Neural cell (in vitro differentiated cells): ENCODE measurements around the gene DCTN1. TPM values are rescaled to one million over a fixed set of nuclear protein-coding genes. Genes with fewer than 3 reads are reported as not detected.
A peak's percentile ranks its signal among the peaks of the same experiment; 100 is the strongest.

Source experiments
- H2AFZ ChIP-seq: fragments of 200-600, 300-800 bp; sonication (generic), shearing (Covaris generic); 2 replicates; pipeline ENCODE4 v1.6.0; 2014; ENCODE audit warnings: low read depth, mild to moderate bottlenecking, antibody characterized with exemption, low read length, moderate library complexity
- H3F3A ChIP-seq: fragments of 200-600 bp; shearing (Covaris generic); 2 replicates; pipeline ENCODE4 v1.6.1; 2016; ENCODE audit warnings: mild to moderate bottlenecking, moderate library complexity, mixed read lengths, antibody characterized with exemption, low read length; ENCODE audit not compliant: insufficient read depth, poor library complexity, severe bottlenecking
- H3K27ac ChIP-seq: fragments of 200-600, 300-800 bp; sonication (generic), shearing (Covaris generic); 2 replicates; pipeline ENCODE4 v1.5.1; 2014; ENCODE audit warnings: mild to moderate bottlenecking, low read length, moderate library complexity
- H3K27me3 ChIP-seq: fragments of 300-800, 200-600 bp; sonication (generic), shearing (Covaris generic); 2 replicates; pipeline ENCODE4 v1.6.0; 2014; ENCODE audit warnings: mild to moderate bottlenecking, low read depth, low read length, moderate library complexity; ENCODE audit not compliant: insufficient read depth
- H3K36me3 ChIP-seq: fragments of 300-800, 200-600 bp; sonication (generic), shearing (Covaris generic); 2 replicates; pipeline ENCODE4 v1.5.1; 2014; ENCODE audit warnings: mild to moderate bottlenecking, antibody characterized with exemption, low read length, moderate library complexity; ENCODE audit not compliant: insufficient read depth
- H3K4me2 ChIP-seq: fragments of 300-800, 200-600 bp; sonication (generic), shearing (Covaris generic); 2 replicates; pipeline ENCODE4 v1.6.0; 2014; ENCODE audit warnings: mild to moderate bottlenecking, low read length
- H3K4me3 ChIP-seq: fragments of 300-800, 200-600 bp; sonication (generic), shearing (Covaris generic); 2 replicates; pipeline ENCODE4 v1.5.1; 2014; ENCODE audit warnings: mild to moderate bottlenecking, low read length, moderate library complexity
- H3K79me2 ChIP-seq: fragments of 200-600 bp; shearing (Covaris generic); replicated peaks from 2 replicates; pipeline ENCODE4 v1.6.0; 2014; ENCODE audit warnings: mild to moderate bottlenecking, low read length, moderate library complexity; ENCODE audit not compliant: insufficient read depth
- H3K9ac ChIP-seq: fragments of 300-800, 200-600 bp; sonication (generic), shearing (Covaris generic); 2 replicates; pipeline ENCODE4 v1.6.1; 2016; ENCODE audit warnings: mild to moderate bottlenecking, low read length, mixed read lengths
- H3K9me2 ChIP-seq: fragments of 200-600 bp; shearing (Covaris generic); 2 replicates; pipeline ENCODE4 v1.6.1; 2016; ENCODE audit warnings: mild to moderate bottlenecking, low read length, mixed read lengths; ENCODE audit not compliant: insufficient read depth
- H3K9me3 ChIP-seq: fragments of 200-600, 300-800 bp; sonication (generic), shearing (Covaris generic); 2 replicates; pipeline ENCODE4 v1.6.1; 2016; ENCODE audit warnings: mild to moderate bottlenecking, mixed run types, low read length, moderate library complexity, mixed read lengths
- H4K20me1 ChIP-seq: fragments of 200-600 bp; shearing (Covaris generic); 2 replicates; pipeline ENCODE4 v1.6.1; 2016; ENCODE audit warnings: mild to moderate bottlenecking, mixed run types; ENCODE audit not compliant: insufficient read depth
- CTCF ChIP-seq: fragments of 450-650 bp; IDR thresholded peaks from 2 replicates; pipeline ENCODE4 v1.5.1; 2014; ENCODE audit warnings: antibody characterized with exemption, mild to moderate bottlenecking, moderate library complexity; ENCODE audit not compliant: poor library complexity, severe bottlenecking
- EP300 ChIP-seq: fragments of 450-650 bp; conservative IDR thresholded peaks from 2 replicates; pipeline ENCODE4 v1.6.1; 2014; ENCODE audit warnings: antibody characterized with exemption, mild to moderate bottlenecking, moderate library complexity; ENCODE audit not compliant: poor library complexity, severe bottlenecking
- EZH2 ChIP-seq: fragments of 200-600, 300-800 bp; shearing (Covaris generic), sonication (generic); IDR thresholded peaks from 2 replicates; pipeline ENCODE4 v1.6.1; 2014; ENCODE audit warnings: antibody characterized with exemption, low read length, borderline replicate concordance, mild to moderate bottlenecking; ENCODE audit not compliant: insufficient read depth, poor library complexity, severe bottlenecking
- MXI1 ChIP-seq: fragments of 450-650 bp; conservative IDR thresholded peaks from 2 replicates; pipeline ENCODE4 v1.6.1; 2014; ENCODE audit warnings: antibody characterized with exemption, mild to moderate bottlenecking; ENCODE audit not compliant: poor library complexity, severe bottlenecking
- POLR2AphosphoS5 ChIP-seq: IDR thresholded peaks from 2 replicates; pipeline ENCODE4 v1.6.1; 2012
- RAD21 ChIP-seq: fragments of 450-650 bp; conservative IDR thresholded peaks from 2 replicates; pipeline ENCODE4 v1.6.1; 2014; ENCODE audit warnings: antibody characterized with exemption, mild to moderate bottlenecking, moderate library complexity
- REST ChIP-seq: IDR thresholded peaks from 2 replicates; pipeline ENCODE4 v1.6.1; 2012; ENCODE audit warnings: borderline replicate concordance
- SMC3 ChIP-seq: fragments of 450-650 bp; conservative IDR thresholded peaks from 2 replicates; pipeline ENCODE4 v1.6.1; 2014; ENCODE audit warnings: antibody characterized with exemption, mild to moderate bottlenecking, moderate library complexity; ENCODE audit not compliant: poor library complexity
- TAF1 ChIP-seq: IDR thresholded peaks from 2 replicates; pipeline ENCODE4 v1.6.1; 2012; ENCODE audit warnings: low read depth
- polyA plus RNA-seq: library from polyadenylated mRNA; depleted of rRNA; stranded (reverse); fragments of >200 nt; gene quantifications from 2 replicates; pipeline ENCODE4 v1.2.3, GENCODE V29; 2014

Gene DCTN1
- polyA plus RNA-seq, 1 donor from 2014 or later, result 160 TPM

- H3K9ac ChIP-seq, result peak overlapping the region; percentile 94
- peak overlapping the region; percentile 77 for H3K4me3 ChIP-seq
- peaks cover 22% of the 10 kb centered on the region for H3K36me3 ChIP-seq
These were observed 6.9 kb downstream of the DCTN1 start for GRCh38 chr2:74373221-74373676.

GRCh38 chr2:74372674-74373073 is 7.4 kb downstream of the DCTN1 start:
- Histone ChIP-seq H2AFZ (no peak overlapping the region), H3K36me3 (peaks cover 24% of the 10 kb centered on the region), H3K4me2 (peak overlapping the region; percentile 68), H3K27ac (no peak overlapping the region), H3K27me3 (no peaks in the 10 kb centered on the region), H3K9me3 (no peaks in the 10 kb centered on the region), H3F3A (no peaks in the 10 kb centered on the region), H3K9ac (peak overlapping the region; percentile 94), H3K4me3 (peak overlapping the region; percentile 77), H3K9me2 (no peaks in the 10 kb centered on the region), H3K79me2 (peaks cover 39% of the 10 kb centered on the region), H4K20me1 (peaks cover 4% of the 10 kb centered on the region)
- TF ChIP-seq EZH2 (no peak), RAD21 (no peak), TAF1 (no peak), REST (no peak), EP300 (no peak), POLR2AphosphoS5 (no peak), MXI1 (no peak)

More at GRCh38 chr2:74373221-74373676, 6.9 kb downstream of the DCTN1 start:
- no peaks in the 10 kb centered on the region for H3K9me3 ChIP-seq
- peaks cover 4% of the 10 kb centered on the region for H4K20me1 ChIP-seq
- TF ChIP-seq MXI1 (no peak), CTCF (no peak), SMC3 (no peak), RAD21 (no peak), POLR2AphosphoS5 (no peak), EZH2 (no peak), TAF1 (no peak), EP300 (no peak), REST (no peak)
- H3F3A ChIP-seq, result no peaks in the 10 kb centered on the region
- no peaks in the 10 kb centered on the region for H3K27me3 ChIP-seq
- H2AFZ ChIP-seq, result no peak overlapping the region
- no peaks in the 10 kb centered on the region for H3K9me2 ChIP-seq
- H3K27ac ChIP-seq, result no peak overlapping the region
- H3K79me2 ChIP-seq, result peaks cover 44% of the 10 kb centered on the region
- peak overlapping the region; percentile 99 for H3K4me2 ChIP-seq
